Neural cell (in vitro differentiated cells): Measurements from ENCODE around the gene MINDY2. TPM values are rescaled to one million over a fixed set of nuclear protein-coding genes. Genes with fewer than 3 reads are reported as not detected.

Experiments
- H2AFZ ChIP-seq: fragments of 200-600, 300-800 bp; sonication (generic), shearing (Covaris generic); 2 replicates; pipeline ENCODE4 v1.6.0; 2014; ENCODE audit warnings: low read depth, mild to moderate bottlenecking, antibody characterized with exemption, low read length, moderate library complexity
- H3F3A ChIP-seq: fragments of 200-600 bp; shearing (Covaris generic); 2 replicates; pipeline ENCODE4 v1.6.1; 2016; ENCODE audit warnings: mild to moderate bottlenecking, moderate library complexity, mixed read lengths, antibody characterized with exemption, low read length; ENCODE audit not compliant: insufficient read depth, poor library complexity, severe bottlenecking
- H3K27ac ChIP-seq: fragments of 200-600, 300-800 bp; sonication (generic), shearing (Covaris generic); 2 replicates; pipeline ENCODE4 v1.5.1; 2014; ENCODE audit warnings: mild to moderate bottlenecking, low read length, moderate library complexity
- H3K27me3 ChIP-seq: fragments of 300-800, 200-600 bp; sonication (generic), shearing (Covaris generic); 2 replicates; pipeline ENCODE4 v1.6.0; 2014; ENCODE audit warnings: mild to moderate bottlenecking, low read depth, low read length, moderate library complexity; ENCODE audit not compliant: insufficient read depth
- H3K36me3 ChIP-seq: fragments of 300-800, 200-600 bp; sonication (generic), shearing (Covaris generic); 2 replicates; pipeline ENCODE4 v1.5.1; 2014; ENCODE audit warnings: mild to moderate bottlenecking, antibody characterized with exemption, low read length, moderate library complexity; ENCODE audit not compliant: insufficient read depth
- H3K4me2 ChIP-seq: fragments of 300-800, 200-600 bp; sonication (generic), shearing (Covaris generic); 2 replicates; pipeline ENCODE4 v1.6.0; 2014; ENCODE audit warnings: mild to moderate bottlenecking, low read length
- H3K4me3 ChIP-seq: fragments of 300-800, 200-600 bp; sonication (generic), shearing (Covaris generic); 2 replicates; pipeline ENCODE4 v1.5.1; 2014; ENCODE audit warnings: mild to moderate bottlenecking, low read length, moderate library complexity
- H3K79me2 ChIP-seq: fragments of 200-600 bp; shearing (Covaris generic); replicated peaks from 2 replicates; pipeline ENCODE4 v1.6.0; 2014; ENCODE audit warnings: mild to moderate bottlenecking, low read length, moderate library complexity; ENCODE audit not compliant: insufficient read depth
- H3K9ac ChIP-seq: fragments of 300-800, 200-600 bp; sonication (generic), shearing (Covaris generic); 2 replicates; pipeline ENCODE4 v1.6.1; 2016; ENCODE audit warnings: mild to moderate bottlenecking, low read length, mixed read lengths
- H3K9me2 ChIP-seq: fragments of 200-600 bp; shearing (Covaris generic); 2 replicates; pipeline ENCODE4 v1.6.1; 2016; ENCODE audit warnings: mild to moderate bottlenecking, low read length, mixed read lengths; ENCODE audit not compliant: insufficient read depth
- H3K9me3 ChIP-seq: fragments of 200-600, 300-800 bp; sonication (generic), shearing (Covaris generic); 2 replicates; pipeline ENCODE4 v1.6.1; 2016; ENCODE audit warnings: mild to moderate bottlenecking, mixed run types, low read length, moderate library complexity, mixed read lengths
- H4K20me1 ChIP-seq: fragments of 200-600 bp; shearing (Covaris generic); 2 replicates; pipeline ENCODE4 v1.6.1; 2016; ENCODE audit warnings: mild to moderate bottlenecking, mixed run types; ENCODE audit not compliant: insufficient read depth
- CTCF ChIP-seq: fragments of 450-650 bp; IDR thresholded peaks from 2 replicates; pipeline ENCODE4 v1.5.1; 2014; ENCODE audit warnings: antibody characterized with exemption, mild to moderate bottlenecking, moderate library complexity; ENCODE audit not compliant: poor library complexity, severe bottlenecking
- EP300 ChIP-seq: fragments of 450-650 bp; conservative IDR thresholded peaks from 2 replicates; pipeline ENCODE4 v1.6.1; 2014; ENCODE audit warnings: antibody characterized with exemption, mild to moderate bottlenecking, moderate library complexity; ENCODE audit not compliant: poor library complexity, severe bottlenecking
- EZH2 ChIP-seq: fragments of 200-600, 300-800 bp; shearing (Covaris generic), sonication (generic); IDR thresholded peaks from 2 replicates; pipeline ENCODE4 v1.6.1; 2014; ENCODE audit warnings: antibody characterized with exemption, low read length, borderline replicate concordance, mild to moderate bottlenecking; ENCODE audit not compliant: insufficient read depth, poor library complexity, severe bottlenecking
- MXI1 ChIP-seq: fragments of 450-650 bp; conservative IDR thresholded peaks from 2 replicates; pipeline ENCODE4 v1.6.1; 2014; ENCODE audit warnings: antibody characterized with exemption, mild to moderate bottlenecking; ENCODE audit not compliant: poor library complexity, severe bottlenecking
- POLR2AphosphoS5 ChIP-seq: IDR thresholded peaks from 2 replicates; pipeline ENCODE4 v1.6.1; 2012
- RAD21 ChIP-seq: fragments of 450-650 bp; conservative IDR thresholded peaks from 2 replicates; pipeline ENCODE4 v1.6.1; 2014; ENCODE audit warnings: antibody characterized with exemption, mild to moderate bottlenecking, moderate library complexity
- REST ChIP-seq: IDR thresholded peaks from 2 replicates; pipeline ENCODE4 v1.6.1; 2012; ENCODE audit warnings: borderline replicate concordance
- SMC3 ChIP-seq: fragments of 450-650 bp; conservative IDR thresholded peaks from 2 replicates; pipeline ENCODE4 v1.6.1; 2014; ENCODE audit warnings: antibody characterized with exemption, mild to moderate bottlenecking, moderate library complexity; ENCODE audit not compliant: poor library complexity
- TAF1 ChIP-seq: IDR thresholded peaks from 2 replicates; pipeline ENCODE4 v1.6.1; 2012; ENCODE audit warnings: low read depth
- polyA plus RNA-seq: library from polyadenylated mRNA; depleted of rRNA; stranded (reverse); fragments of >200 nt; gene quantifications from 2 replicates; pipeline ENCODE4 v1.2.3, GENCODE V29; 2014

MINDY2 gene
- polyA plus RNA-seq, 1 donor from 2014 or later, result 22.8 TPM

DNA sequence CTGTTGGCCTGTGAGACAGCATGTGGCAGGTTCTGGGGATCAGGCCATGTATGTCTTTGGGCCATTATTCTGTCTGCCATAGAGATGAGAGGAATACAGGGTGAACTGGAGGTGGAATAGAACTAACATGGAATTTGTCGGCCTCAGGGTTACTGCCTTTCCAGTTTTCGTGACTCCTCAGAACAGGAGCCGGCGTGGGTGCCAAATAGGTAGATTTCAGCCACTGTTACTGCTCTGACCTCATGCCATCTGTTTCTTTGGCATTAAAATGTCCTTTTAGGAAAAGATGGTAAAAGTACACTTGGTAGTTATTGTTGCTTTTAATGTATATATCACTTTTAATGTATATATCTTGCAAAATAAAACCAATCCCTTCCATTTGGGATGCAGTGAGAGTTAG, 96.8 kb downstream of the MINDY2 start:
- Histone ChIP-seq H4K20me1 (no peaks in the 10 kb centered on the region), H3K9me3 (no peaks in the 10 kb centered on the region), H3K4me3 (no peak overlapping the region), H2AFZ (no peak overlapping the region), H3K79me2 (no peaks in the 10 kb centered on the region), H3K9me2 (no peaks in the 10 kb centered on the region), H3K9ac (no peak overlapping the region), H3K27ac (no peak overlapping the region), H3F3A (no peaks in the 10 kb centered on the region), H3K36me3 (no peaks in the 10 kb centered on the region), H3K27me3 (no peaks in the 10 kb centered on the region), H3K4me2 (no peak overlapping the region)
- TF ChIP-seq POLR2AphosphoS5, result no peak
- no peak for TF ChIP-seq EZH2
- no peak for TF ChIP-seq RAD21
- no peak for TF ChIP-seq CTCF
- no peak for TF ChIP-seq REST
- no peak for TF ChIP-seq MXI1
- no peak for TF ChIP-seq TAF1
- TF ChIP-seq SMC3, result no peak
- no peak for TF ChIP-seq EP300

GRCh38 chr15:58870451-58870850, 99.3 kb downstream of the MINDY2 start:
- Histone ChIP-seq H3K27ac (no peak overlapping the region), H3K27me3 (no peaks in the 10 kb centered on the region), H3K4me3 (no peak overlapping the region), H4K20me1 (no peaks in the 10 kb centered on the region), H2AFZ (no peak overlapping the region), H3K79me2 (no peaks in the 10 kb centered on the region), H3K4me2 (no peak overlapping the region), H3F3A (no peaks in the 10 kb centered on the region), H3K9me3 (no peaks in the 10 kb centered on the region), H3K36me3 (no peaks in the 10 kb centered on the region), H3K9ac (no peak overlapping the region), H3K9me2 (no peaks in the 10 kb centered on the region)
- no peak for TF ChIP-seq POLR2AphosphoS5
- TF ChIP-seq RAD21, result no peak
- TF ChIP-seq SMC3, result no peak
- TF ChIP-seq EZH2, result no peak
- TF ChIP-seq REST, result no peak
- TF ChIP-seq MXI1, result no peak
